Loucy (cell line): ENCODE data around the gene PODNL1.

Experiments
- H2AFZ ChIP-seq: fragments of 200-600 bp; sonication (generic); 2 replicates; pipeline ENCODE4 v1.6.0; 2016; ENCODE audit warnings: antibody characterized with exemption, mild to moderate bottlenecking, low read length, moderate library complexity
- H3F3A ChIP-seq: fragments of 200-600 bp; 2 replicates; pipeline ENCODE4 v1.6.0; 2016; ENCODE audit warnings: antibody characterized with exemption, low read depth, mild to moderate bottlenecking
- H3K27me3 ChIP-seq: fragments of 200-600 bp; sonication (generic); 2 replicates; pipeline ENCODE4 v1.6.1; 2014; ENCODE audit warnings: low read length, mild to moderate bottlenecking; ENCODE audit not compliant: insufficient read depth, poor library complexity, severe bottlenecking
- H3K36me3 ChIP-seq: fragments of 200-600 bp; sonication (generic); 2 replicates; pipeline ENCODE4 v1.6.1; 2016; ENCODE audit warnings: low read length; ENCODE audit not compliant: insufficient read depth
- H3K4me1 ChIP-seq: fragments of 200-600 bp; sonication (generic); 2 replicates; pipeline ENCODE4 v1.5.1; 2014; ENCODE audit warnings: low read length, mild to moderate bottlenecking; ENCODE audit not compliant: insufficient read depth, poor library complexity, severe bottlenecking
- H3K4me2 ChIP-seq: fragments of 200-600 bp; sonication (generic); 2 replicates; pipeline ENCODE4 v1.6.0; 2014; ENCODE audit warnings: antibody characterized with exemption, low read length, low read depth, mild to moderate bottlenecking; ENCODE audit not compliant: poor library complexity, severe bottlenecking
- H3K4me3 ChIP-seq: fragments of 200-600 bp; sonication (generic); 2 replicates; pipeline ENCODE4 v1.5.1; 2014; ENCODE audit warnings: low read length, mild to moderate bottlenecking, mixed read lengths; ENCODE audit not compliant: poor library complexity, severe bottlenecking
- H3K79me2 ChIP-seq: fragments of 200-600 bp; sonication (generic); 2 replicates; pipeline ENCODE4 v1.6.1; 2014; ENCODE audit warnings: low read length; ENCODE audit not compliant: insufficient read depth
- H3K9ac ChIP-seq: fragments of 200-600 bp; sonication (generic); 2 replicates; pipeline ENCODE4 v1.6.0; 2014; ENCODE audit warnings: mild to moderate bottlenecking, low read depth, low read length, moderate library complexity; ENCODE audit not compliant: poor library complexity, severe bottlenecking
- H3K9me2 ChIP-seq: fragments of 200-600 bp; sonication (generic); replicated peaks from 2 replicates; pipeline ENCODE4 v1.6.1; 2016; ENCODE audit warnings: low read depth, low read length, mixed read lengths
- H3K9me3 ChIP-seq: fragments of 200-600 bp; sonication (generic); 2 replicates; pipeline ENCODE4 v1.6.1; 2014; ENCODE audit warnings: mild to moderate bottlenecking, antibody characterized with exemption, low read length, low read depth; ENCODE audit not compliant: insufficient read depth
- H4K20me1 ChIP-seq: fragments of 200-600 bp; sonication (generic); 2 replicates; pipeline ENCODE4 v1.6.0; 2014; ENCODE audit warnings: antibody characterized with exemption, low read length, mild to moderate bottlenecking; ENCODE audit not compliant: insufficient read depth, poor library complexity, severe bottlenecking
- EZH2phosphoT487 ChIP-seq: fragments of 200-600 bp; IDR thresholded peaks from 2 replicates; pipeline ENCODE4 v1.6.1; 2018; ENCODE audit warnings: antibody characterized with exemption, mild to moderate bottlenecking, moderate library complexity, borderline replicate concordance
- TF ChIP-seq, protein P1 (sequence below): fragments of 200-600 bp; sonication (generic); conservative IDR thresholded peaks from 2 replicates; pipeline ENCODE4 v1.5.1; 2014; ENCODE audit warnings: mild to moderate bottlenecking, antibody characterized with exemption, low read length

The PODNL1 gene

DNA sequence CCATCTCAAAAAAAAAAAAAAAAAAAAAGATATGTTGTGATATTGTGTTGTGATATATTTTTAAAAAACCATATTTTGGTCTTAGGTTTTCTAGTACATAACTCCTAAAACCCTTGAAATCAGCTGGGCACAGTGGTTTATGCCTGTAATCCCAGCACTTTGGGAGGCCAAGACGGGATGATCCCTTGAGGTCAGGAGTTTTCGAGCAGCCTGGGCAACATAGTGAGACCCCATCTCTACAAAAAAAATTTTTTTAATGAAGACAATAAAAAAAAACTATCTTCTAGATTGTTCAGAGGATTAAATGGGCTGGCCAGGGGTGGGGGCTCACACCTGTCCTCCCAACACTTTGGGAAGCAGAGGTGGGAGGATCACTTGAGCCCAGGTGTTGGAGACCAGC is 12.8 kb upstream of the PODNL1 start:
- Histone ChIP-seq H3K9me2 (no peaks in the 10 kb centered on the region), H2AFZ (no peak overlapping the region), H3K36me3 (peaks cover 10% of the 10 kb centered on the region; the same call in 1 of the 2 replicates), H3K4me1 (peaks cover 10% of the 10 kb centered on the region), H3K79me2 (peaks cover 37% of the 10 kb centered on the region), H3K4me3 (no peak overlapping the region), H3K27me3 (no peaks in the 10 kb centered on the region), H4K20me1 (peaks cover 16% of the 10 kb centered on the region), H3K9ac (no peak overlapping the region), H3K9me3 (no peaks in the 10 kb centered on the region), H3F3A (no peaks in the 10 kb centered on the region), H3K4me2 (no peak overlapping the region)
- TF ChIP-seq, protein P1, sequence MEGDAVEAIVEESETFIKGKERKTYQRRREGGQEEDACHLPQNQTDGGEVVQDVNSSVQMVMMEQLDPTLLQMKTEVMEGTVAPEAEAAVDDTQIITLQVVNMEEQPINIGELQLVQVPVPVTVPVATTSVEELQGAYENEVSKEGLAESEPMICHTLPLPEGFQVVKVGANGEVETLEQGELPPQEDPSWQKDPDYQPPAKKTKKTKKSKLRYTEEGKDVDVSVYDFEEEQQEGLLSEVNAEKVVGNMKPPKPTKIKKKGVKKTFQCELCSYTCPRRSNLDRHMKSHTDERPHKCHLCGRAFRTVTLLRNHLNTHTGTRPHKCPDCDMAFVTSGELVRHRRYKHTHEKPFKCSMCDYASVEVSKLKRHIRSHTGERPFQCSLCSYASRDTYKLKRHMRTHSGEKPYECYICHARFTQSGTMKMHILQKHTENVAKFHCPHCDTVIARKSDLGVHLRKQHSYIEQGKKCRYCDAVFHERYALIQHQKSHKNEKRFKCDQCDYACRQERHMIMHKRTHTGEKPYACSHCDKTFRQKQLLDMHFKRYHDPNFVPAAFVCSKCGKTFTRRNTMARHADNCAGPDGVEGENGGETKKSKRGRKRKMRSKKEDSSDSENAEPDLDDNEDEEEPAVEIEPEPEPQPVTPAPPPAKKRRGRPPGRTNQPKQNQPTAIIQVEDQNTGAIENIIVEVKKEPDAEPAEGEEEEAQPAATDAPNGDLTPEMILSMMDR: no peak
- TF ChIP-seq EZH2phosphoT487: no peak

DNA sequence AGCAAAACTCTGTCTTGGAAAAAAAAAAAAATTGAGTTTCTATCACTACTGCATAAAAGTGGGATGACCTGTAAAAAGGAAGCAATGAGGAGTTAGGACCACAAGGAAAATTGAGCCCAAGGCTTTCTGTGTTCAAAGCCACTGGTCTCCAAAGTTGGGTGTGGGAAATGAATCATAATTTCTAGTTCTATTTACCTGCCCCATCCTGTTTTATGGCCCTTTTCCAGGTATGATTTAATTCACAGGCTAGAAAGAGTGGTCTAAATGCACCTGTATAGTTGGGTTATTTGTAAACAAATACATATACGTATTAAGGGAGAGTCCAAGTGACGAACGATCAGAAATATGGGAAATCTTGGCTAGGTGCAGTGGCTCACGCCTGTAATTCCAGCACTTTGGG is 8.2 kb upstream of the PODNL1 start:
- Histone ChIP-seq H3K9me3 (no peaks in the 10 kb centered on the region), H3K4me1 (no peaks in the 10 kb centered on the region), H4K20me1 (no peaks in the 10 kb centered on the region), H3K9ac (no peak overlapping the region), H3K79me2 (no peaks in the 10 kb centered on the region), H3K9me2 (no peaks in the 10 kb centered on the region), H3K4me3 (no peak overlapping the region), H3F3A (no peaks in the 10 kb centered on the region), H3K4me2 (no peak overlapping the region), H2AFZ (no peak overlapping the region), H3K27me3 (no peaks in the 10 kb centered on the region), H3K36me3 (no peaks in the 10 kb centered on the region)
- TF ChIP-seq, protein P1: no peak
- TF ChIP-seq EZH2phosphoT487: no peak

DNA sequence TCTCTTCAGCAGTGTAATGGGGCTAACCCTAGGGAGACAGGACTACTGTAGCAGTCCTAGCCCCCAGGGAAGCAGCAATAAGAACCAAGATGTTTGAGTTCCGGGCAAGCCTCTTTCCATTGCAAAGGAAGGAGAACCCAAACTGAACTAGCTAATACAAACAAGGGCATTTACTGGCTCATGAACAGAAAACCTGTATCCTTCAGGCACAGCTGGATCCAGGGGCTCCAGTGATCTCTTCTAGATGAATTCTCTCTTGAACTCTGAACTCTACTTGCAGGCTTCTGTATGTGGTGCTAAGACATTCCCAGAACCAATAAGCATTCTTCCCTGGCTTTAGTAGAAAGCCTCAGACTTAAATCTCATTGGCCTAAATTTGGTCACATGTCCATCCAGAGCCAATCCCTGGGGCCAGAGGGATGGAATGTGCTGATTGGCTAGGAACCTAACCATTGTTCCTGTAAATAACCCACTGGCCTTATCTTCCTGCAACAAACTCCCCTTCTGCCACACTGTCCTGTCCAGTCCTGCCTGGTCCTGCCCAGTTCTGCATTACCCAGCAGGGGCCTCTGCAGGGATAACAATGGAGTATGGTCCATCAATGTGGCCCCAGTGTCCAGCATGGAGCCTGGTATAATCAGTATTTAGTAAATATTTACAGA is 3.9 kb upstream of the PODNL1 start:
- Histone ChIP-seq H3K27me3 (no peaks in the 10 kb centered on the region), H3K79me2 (no peaks in the 10 kb centered on the region), H3K9me3 (no peaks in the 10 kb centered on the region), H3K4me3 (no peak overlapping the region), H3K9ac (no peak overlapping the region), H3K36me3 (no peaks in the 10 kb centered on the region), H2AFZ (0 out of 2 replicates have a peak overlapping the region, but pooled peaks have one; percentile 12), H3K4me2 (no peak overlapping the region), H3K9me2 (no peaks in the 10 kb centered on the region), H3K4me1 (no peaks in the 10 kb centered on the region), H3F3A (no peaks in the 10 kb centered on the region), H4K20me1 (no peaks in the 10 kb centered on the region)
- TF ChIP-seq, protein P1: no peak
- TF ChIP-seq EZH2phosphoT487: no peak
